ENCODE data around the gene TENM4. TPM values are rescaled to one million over a fixed set of nuclear protein-coding genes. Genes with fewer than 3 reads are reported as not detected.
A peak's percentile ranks its signal among the peaks of the same experiment; 100 is the strongest.

Gene TENM4
- total RNA-seq, 1 donor from 2014 or later, result 5.1 TPM

- H3K79me2 ChIP-seq (ENCODE audit: low read depth), result no peaks in the 10 kb centered on the region
- H3K4me1 Mint-ChIP-seq, result peaks cover 7% of the 10 kb centered on the region
- DNase-seq (ENCODE audit: low spot score), result no peak
These were observed 780.4 kb downstream of the TENM4 start for GRCh38 chr11:78660471-78660870.

GRCh38 chr11:78659326-78660270 is 781.2 kb downstream of the TENM4 start:
- H3K79me2 ChIP-seq (ENCODE audit: low read depth), result no peaks in the 10 kb centered on the region
- H3K9ac ChIP-seq, result no peak overlapping the region
- no peaks in the 10 kb centered on the region for H3K9me3 Mint-ChIP-seq
- H3F3A ChIP-seq (ENCODE audit: low read depth), result no peaks in the 10 kb centered on the region
- H3K4me1 Mint-ChIP-seq, result peaks cover 9% of the 10 kb centered on the region
- no peaks in the 10 kb centered on the region for H3K27me3 ChIP-seq
- H3K4me3 ChIP-seq, result no peak overlapping the region
- no peak overlapping the region for H3K27ac ChIP-seq
- H3K4me2 ChIP-seq, result no peak overlapping the region
- TF ChIP-seq EZH2 (IDR thresholded peaks at IDR 0.05) (no peak), EZH2phosphoT487 (IDR thresholded peaks at IDR 0.05) (no peak), CTCF (IDR thresholded peaks at IDR 0.05) (no peak)
- peaks cover under 1% of the 10 kb centered on the region for H3K4me1 ChIP-seq
- peaks cover 4% of the 10 kb centered on the region for H3K27me3 Mint-ChIP-seq (ENCODE audit: insufficient read depth, low read depth)
- H3K4me3 Mint-ChIP-seq, result no peak overlapping the region
- peaks cover 52% of the 10 kb centered on the region for H3K36me3 Mint-ChIP-seq
- no peaks in the 10 kb centered on the region for H3K9me3 ChIP-seq (ENCODE audit: low read depth)
- H2AFZ ChIP-seq (replicated peaks), result peak overlapping the region; percentile 13
- H4K20me1 ChIP-seq (ENCODE audit: low read depth), result no peaks in the 10 kb centered on the region
- H3K27ac Mint-ChIP-seq, result peak overlapping the region; percentile 15
- DNase-seq (ENCODE audit: low spot score), result no peak
- no peaks in the 10 kb centered on the region for H3K36me3 ChIP-seq

More at GRCh38 chr11:78660471-78660870, 780.4 kb downstream of the TENM4 start:
- no peak overlapping the region for H3K27ac ChIP-seq
- no peaks in the 10 kb centered on the region for H3K4me1 ChIP-seq
- Mint-ChIP-seq H3K27ac (no peak overlapping the region), H3K36me3 (peaks cover 59% of the 10 kb centered on the region), H3K4me3 (no peak overlapping the region), H3K27me3 (ENCODE audit: insufficient read depth, low read depth) (peaks cover 4% of the 10 kb centered on the region), H3K9me3 (no peaks in the 10 kb centered on the region)
- H3K36me3 ChIP-seq, result peaks cover 3% of the 10 kb centered on the region
- no peak overlapping the region for H3K4me2 ChIP-seq
- no peak overlapping the region for H3K4me3 ChIP-seq
- no peak for TF ChIP-seq CTCF (IDR thresholded peaks at IDR 0.05)
- no peak for TF ChIP-seq EZH2phosphoT487 (IDR thresholded peaks at IDR 0.05)
- no peak for TF ChIP-seq EZH2 (IDR thresholded peaks at IDR 0.05)
- no peak overlapping the region for H3K9ac ChIP-seq
- no peaks in the 10 kb centered on the region for H3K9me3 ChIP-seq (ENCODE audit: low read depth)
- no peaks in the 10 kb centered on the region for H4K20me1 ChIP-seq (ENCODE audit: low read depth)
- no peak overlapping the region for H2AFZ ChIP-seq (replicated peaks)
- H3K27me3 ChIP-seq, result no peaks in the 10 kb centered on the region
- H3F3A ChIP-seq (ENCODE audit: low read depth), result no peaks in the 10 kb centered on the region

- H4K20me1 ChIP-seq (ENCODE audit: low read depth), result no peaks in the 10 kb centered on the region
- Mint-ChIP-seq H3K27me3 (ENCODE audit: insufficient read depth, low read depth) (peaks cover 4% of the 10 kb centered on the region), H3K4me1 (peaks cover 15% of the 10 kb centered on the region), H3K9me3 (no peaks in the 10 kb centered on the region), H3K27ac (no peak overlapping the region), H3K4me3 (no peak overlapping the region), H3K36me3 (peaks cover 42% of the 10 kb centered on the region)
- peaks cover 11% of the 10 kb centered on the region for H3K4me1 ChIP-seq
- no peak overlapping the region for H2AFZ ChIP-seq (replicated peaks)
- no peaks in the 10 kb centered on the region for H3K27me3 ChIP-seq
- H3K4me2 ChIP-seq, result no peak overlapping the region
- no peak overlapping the region for H3K9ac ChIP-seq
- no peak overlapping the region for H3K27ac ChIP-seq
- no peaks in the 10 kb centered on the region for H3F3A ChIP-seq (ENCODE audit: low read depth)
- TF ChIP-seq CTCF (IDR thresholded peaks at IDR 0.05), result no peak
- TF ChIP-seq EZH2 (IDR thresholded peaks at IDR 0.05), result no peak
- no peak for TF ChIP-seq EZH2phosphoT487 (IDR thresholded peaks at IDR 0.05)
- DNase-seq (ENCODE audit: low spot score), result no peak
- no peaks in the 10 kb centered on the region for H3K79me2 ChIP-seq (ENCODE audit: low read depth)
- no peaks in the 10 kb centered on the region for H3K36me3 ChIP-seq
- no peak overlapping the region for H3K4me3 ChIP-seq
- no peaks in the 10 kb centered on the region for H3K9me3 ChIP-seq (ENCODE audit: low read depth)
These were observed 782.6 kb downstream of the TENM4 start for GRCh38 chr11:78657968-78658839.

Data from neural progenitor cell (in vitro differentiated cells).